AG04450 (cell line): Measurements from ENCODE around the gene TGM1. TPM values are rescaled to one million over a fixed set of nuclear protein-coding genes. Genes with fewer than 3 reads are reported as not detected.
A peak's percentile ranks its signal among the peaks of the same experiment; 100 is the strongest.

ENCODE experiments used
- CTCF ChIA-PET: fragments of 300-600, 350-600 bp; formaldehyde crosslinking; extraction: SDS; loops from one replicate; lab custom pipeline; 2022; ENCODE audit warnings: antibody characterized with exemption, inconsistent platforms; lab: Charles Lee
- POLR2A ChIA-PET: fragments of 350-600 bp; formaldehyde crosslinking; extraction: SDS; loops from one replicate; lab custom pipeline; 2021; ENCODE audit warnings: antibody characterized with exemption, inconsistent platforms; lab: Yijun Ruan, JAX
- DNase-seq: peaks from one replicate; pipeline ENCODE4 v3.0.0-alpha.2; 2011; ENCODE audit warnings: low read depth, low spot score
- H3K27ac ChIP-seq: one replicate; pipeline ENCODE4 v1.5.1; 2012; ENCODE audit warnings: low read depth, low read length, control low read depth
- H3K27me3 ChIP-seq: one replicate; pipeline ENCODE4 v1.6.0; 2012; ENCODE audit warnings: low read length; ENCODE audit not compliant: control insufficient read depth, insufficient read depth
- H3K4me3 ChIP-seq: 2 replicates; pipeline ENCODE4 v1.5.1; 2011; ENCODE audit warnings: mild to moderate bottlenecking, low read depth, low read length, control low read depth
- H3K9me3 ChIP-seq: 2 replicates; pipeline ENCODE4 v1.5.1; 2012; ENCODE audit warnings: low read length; ENCODE audit not compliant: control insufficient read depth, insufficient read depth
- CTCF ChIP-seq: IDR thresholded peaks from 2 replicates; pipeline ENCODE4 v1.5.1; 2011; ENCODE audit warnings: low read depth, low read length, control low read depth, inconsistent platforms
- polyA plus RNA-seq: library from polyadenylated mRNA; depleted of rRNA; stranded (reverse); fragments of >200 nt; gene quantifications from 2 replicates; pipeline ENCODE4 v1.2.3, GENCODE V29; 2011

TGM1 gene
- polyA plus RNA-seq, 1 experiment = 0.97 TPM

DNA sequence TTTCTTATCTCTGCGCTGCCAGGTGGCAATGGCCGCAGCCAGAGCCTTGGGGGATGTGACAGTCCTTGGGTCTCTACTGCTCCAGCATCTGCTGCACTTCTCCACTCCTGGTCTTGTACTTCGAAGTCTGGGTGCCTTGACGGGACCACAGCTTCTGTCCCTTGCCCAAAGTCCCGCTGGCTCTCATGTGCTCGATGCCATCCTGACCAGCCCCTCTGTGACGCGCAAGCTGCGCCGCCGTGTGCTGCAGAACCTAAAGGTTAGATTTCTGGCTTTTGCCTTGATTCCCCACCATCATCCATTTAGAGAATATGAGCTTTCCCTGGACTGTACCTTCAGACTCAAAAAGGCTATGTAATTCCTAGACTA, 41.0 kb upstream of the TGM1 start:
- no peak for DNase-seq
- no peak overlapping the region for H3K4me3 ChIP-seq
- no peaks in the 10 kb centered on the region for H3K27me3 ChIP-seq
- CTCF ChIA-PET = interaction anchor here (1.6 to 1.7 kb wide), 2 partner anchors 30 to 132 kb away, joined by 3 to 6 read pairs; no protein-coding TSS in a partner anchor
- H3K27ac ChIP-seq = no peak overlapping the region
- TF ChIP-seq CTCF = no peak
- POLR2A ChIA-PET = no interaction called here
- H3K9me3 ChIP-seq = no peaks in the 10 kb centered on the region

GRCh38 chr14:24300326-24300980, 37.5 kb upstream of the TGM1 start:
- POLR2A ChIA-PET = interaction anchor here (0.5 to 2.5 kb wide), 7 partner anchors 22 to 129 kb away, joined by 3 to 9 read pairs (median 3); partner anchors contain the start of genes CBLN3, KHNYN, MDP1 and RABGGTA
- Histone ChIP-seq H3K9me3 (no peaks in the 10 kb centered on the region), H3K27me3 (no peaks in the 10 kb centered on the region), H3K4me3 (peak overlapping the region; percentile 96), H3K27ac (no peak overlapping the region)
- TF ChIP-seq CTCF = no peak
- DNase-seq = no peak
- CTCF ChIA-PET = interaction anchor here (0.7 to 7.6 kb wide), 7 partner anchors 8 to 210 kb away, joined by 3 to 87 read pairs (median 8); partner anchors contain the start of genes CIDEB, IRF9, LTB4R and LTB4R2

DNA sequence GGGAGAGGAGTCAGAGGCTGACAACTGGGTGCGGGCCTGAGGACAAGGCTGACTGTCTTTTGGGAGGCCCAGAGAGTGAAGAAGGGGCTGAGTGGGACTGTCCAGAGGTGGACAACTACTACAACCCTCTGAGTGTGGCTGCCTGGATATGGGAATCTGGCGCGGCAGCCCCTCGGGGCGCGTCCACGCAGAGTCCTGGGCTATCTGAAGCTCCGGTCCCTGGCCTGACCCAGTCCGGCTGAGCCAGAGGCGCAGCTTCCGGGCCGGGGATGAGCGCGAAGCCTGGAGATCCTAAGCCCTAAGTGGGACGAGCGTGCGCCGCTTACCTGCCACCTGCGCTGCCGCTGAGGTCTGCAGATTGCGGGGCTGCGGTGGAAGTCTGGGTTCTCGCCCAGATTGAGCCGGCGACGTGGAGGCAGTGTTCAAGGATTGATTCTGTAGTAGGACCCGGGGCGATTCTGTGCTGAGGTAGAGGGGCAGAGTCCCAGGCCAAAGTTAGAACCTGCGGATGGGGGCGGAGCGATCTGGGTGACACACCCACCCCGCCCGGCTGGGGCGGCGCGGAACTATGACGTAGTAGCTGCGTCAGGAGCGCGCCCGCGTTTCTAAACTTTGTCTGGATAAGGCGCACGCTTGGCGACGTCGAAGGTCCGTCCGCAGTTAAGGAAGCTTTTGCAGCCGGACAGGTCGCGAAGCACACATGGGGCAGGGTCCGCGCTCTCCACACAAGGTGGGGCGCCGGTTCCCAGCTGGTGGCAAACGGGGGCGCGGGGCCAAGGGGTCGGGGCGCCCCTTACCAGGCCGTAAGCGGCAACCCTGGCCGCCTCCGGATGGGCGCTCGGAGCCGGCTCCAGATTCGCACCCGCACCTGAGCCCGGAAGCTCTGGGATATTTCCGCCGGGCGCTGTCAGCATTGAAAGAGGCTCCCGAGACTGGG, 36.5 kb upstream of the TGM1 start, which contains the start of the genes DHRS1 and NOP9:
Gene DHRS1 (minus strand): TSS at position 526 of the 937 bp plus-strand sequence. CDS start 674 bp downstream, outside the sequence.
Gene NOP9 (plus strand): TSS at position 596 of the 937 bp plus-strand sequence. CDS start 105 bp downstream, at position 701.
- ChIA-PET POLR2A (interaction anchor here (0.5 to 2.5 kb wide), 10 partner anchors 20 to 185 kb away, joined by 3 to 9 read pairs (median 3); partner anchors contain the start of genes CBLN3, DCAF11, KHNYN and MDP1), CTCF (interaction anchor here (0.5 to 7.6 kb wide), 9 partner anchors 9 to 241 kb away, joined by 3 to 87 read pairs (median 3); partner anchors contain the start of genes CIDEB, IRF9, LTB4R2 and TINF2)
- peak within 1 kb of the TSS; percentile 57 for H3K27ac ChIP-seq
- DNase-seq = peak; percentile 54
- H3K4me3 ChIP-seq = peak within 1 kb of the TSS; percentile 96
- H3K9me3 ChIP-seq = no peaks in the 10 kb centered on the region
- no peak for TF ChIP-seq CTCF
- no peaks in the 10 kb centered on the region for H3K27me3 ChIP-seq

GRCh38 chr14:24298892-24299254, 35.9 kb upstream of the TGM1 start:
- Histone ChIP-seq H3K27ac (peak overlapping the region; percentile 57), H3K4me3 (peak overlapping the region; percentile 96), H3K27me3 (no peaks in the 10 kb centered on the region), H3K9me3 (no peaks in the 10 kb centered on the region)
- POLR2A ChIA-PET = interaction anchor here (0.5 to 1.6 kb wide), 4 partner anchors 56 to 184 kb away, joined by 3 to 9 read pairs (median 4); partner anchors contain the start of genes CBLN3, DCAF11, KHNYN and NRL
- DNase-seq = peak; percentile 23
- CTCF ChIA-PET = interaction anchor here (0.5 to 7.6 kb wide), 7 partner anchors 10 to 241 kb away, joined by 3 to 87 read pairs (median 3); partner anchors contain the start of genes CIDEB, IRF9, LTB4R2 and TINF2
- no peak for TF ChIP-seq CTCF
